ENCODE results near the gene GSG1L.

Gene GSG1L

GRCh38 chr16:27929818-27930217 lies 133.7 kb downstream of the GSG1L start:
- TF ChIP-seq ZBTB7A (IDR thresholded peaks at IDR 0.05; ENCODE audit: low read depth) (no peak), REST (IDR thresholded peaks at IDR 0.05; ENCODE audit: low read depth) (no peak), YY1 (IDR thresholded peaks at IDR 0.05; ENCODE audit: low read depth) (no peak)

GRCh38 chr16:27928542-27928941 lies 135.0 kb downstream of the GSG1L start:
- TF ChIP-seq CREB1 (IDR thresholded peaks at IDR 0.05; ENCODE audit: low read depth) (no peak), RAD21 (IDR thresholded peaks at IDR 0.05; ENCODE audit: low read depth) (no peak), TEAD4 (IDR thresholded peaks at IDR 0.05) (no peak), ZBTB7A (IDR thresholded peaks at IDR 0.05; ENCODE audit: low read depth) (no peak), TCF12 (IDR thresholded peaks at IDR 0.05; ENCODE audit: low read depth) (no peak)

- no peak for TF ChIP-seq USF1 (IDR thresholded peaks at IDR 0.05)
- no peak for TF ChIP-seq EP300 (IDR thresholded peaks at IDR 0.05; ENCODE audit: borderline replicate concordance)
- no peak for TF ChIP-seq MAX (IDR thresholded peaks at IDR 0.05)
- no peak for TF ChIP-seq RAD21 (IDR thresholded peaks at IDR 0.05; ENCODE audit: low read depth)
- TF ChIP-seq REST (IDR thresholded peaks at IDR 0.05; ENCODE audit: low read depth), result no peak
- TF ChIP-seq TEAD4 (IDR thresholded peaks at IDR 0.05), result no peak
Measured at GRCh38 chr16:27927266-27927901, 136.1 kb downstream of the GSG1L start.

GRCh38 chr16:27925612-27926011 lies 137.9 kb downstream of the GSG1L start:
- TF ChIP-seq NFIC (IDR thresholded peaks at IDR 0.05), result no peak
- no peak for TF ChIP-seq EP300 (IDR thresholded peaks at IDR 0.05; ENCODE audit: borderline replicate concordance)
- no peak for TF ChIP-seq TAF1 (IDR thresholded peaks at IDR 0.05; ENCODE audit: low read depth)
- no peak for TF ChIP-seq USF1 (IDR thresholded peaks at IDR 0.05)
- TF ChIP-seq CREB1 (IDR thresholded peaks at IDR 0.05; ENCODE audit: low read depth), result no peak
- TF ChIP-seq RAD21 (IDR thresholded peaks at IDR 0.05; ENCODE audit: low read depth), result no peak
- no peak for TF ChIP-seq TEAD4 (IDR thresholded peaks at IDR 0.05)
- no peak for TF ChIP-seq ZBTB7A (IDR thresholded peaks at IDR 0.05; ENCODE audit: low read depth)
- TF ChIP-seq YY1 (IDR thresholded peaks at IDR 0.05; ENCODE audit: low read depth), result no peak
- TF ChIP-seq EGR1 (IDR thresholded peaks at IDR 0.05), result no peak

GRCh38 chr16:27924411-27925118 lies 138.9 kb downstream of the GSG1L start:
- TF ChIP-seq YY1 (IDR thresholded peaks at IDR 0.05; ENCODE audit: low read depth) (no peak), EGR1 (IDR thresholded peaks at IDR 0.05) (no peak), TAF1 (IDR thresholded peaks at IDR 0.05; ENCODE audit: low read depth) (no peak), MAX (IDR thresholded peaks at IDR 0.05) (no peak), CREB1 (IDR thresholded peaks at IDR 0.05; ENCODE audit: low read depth) (no peak)

GRCh38 chr16:27923751-27924150 lies 139.8 kb downstream of the GSG1L start:
- TF ChIP-seq CEBPB (IDR thresholded peaks at IDR 0.05) (no peak), TEAD4 (IDR thresholded peaks at IDR 0.05) (no peak), RAD21 (IDR thresholded peaks at IDR 0.05; ENCODE audit: low read depth) (no peak), CREB1 (IDR thresholded peaks at IDR 0.05; ENCODE audit: low read depth) (no peak), YY1 (IDR thresholded peaks at IDR 0.05; ENCODE audit: low read depth) (no peak), TAF1 (IDR thresholded peaks at IDR 0.05; ENCODE audit: low read depth) (no peak), USF1 (IDR thresholded peaks at IDR 0.05) (no peak), ZBTB7A (IDR thresholded peaks at IDR 0.05; ENCODE audit: low read depth) (no peak), EP300 (IDR thresholded peaks at IDR 0.05; ENCODE audit: borderline replicate concordance) (no peak), EGR1 (IDR thresholded peaks at IDR 0.05) (no peak), MAX (IDR thresholded peaks at IDR 0.05) (no peak), FOXM1 (IDR thresholded peaks at IDR 0.05; ENCODE audit: borderline replicate concordance, low read depth) (no peak)
